Femur (tissue), 1 donor: ENCODE measurements around the gene BRWD1.
A peak's percentile ranks its signal among the peaks of the same experiment; 100 is the strongest.

Source experiments
- DNase-seq: peaks from one replicate; pipeline ENCODE4 v3.0.0-alpha.2; 2017

Gene BRWD1

GRCh38 chr21:39196310-39196709 lies 117.1 kb downstream of the BRWD1 start:
- DNase-seq = no peak

- no peak for DNase-seq
These were observed 120.1 kb downstream of the BRWD1 start for GRCh38 chr21:39193380-39193779.

- no peak for DNase-seq
These were observed 123.4 kb downstream of the BRWD1 start for GRCh38 chr21:39189857-39190604.

- DNase-seq = no peak
These were observed 124.8 kb downstream of the BRWD1 start for GRCh38 chr21:39188521-39189139.

GRCh38 chr21:39187141-39187540 lies 126.3 kb downstream of the BRWD1 start:
- no peak for DNase-seq

- no peak for DNase-seq
These were observed 126.8 kb downstream of the BRWD1 start for GRCh38 chr21:39186676-39187075.

GRCh38 chr21:39185157-39185556 lies 128.3 kb downstream of the BRWD1 start:
- DNase-seq = no peak

GRCh38 chr21:39184050-39184980 lies 129.1 kb downstream of the BRWD1 start:
- no peak for DNase-seq

GRCh38 chr21:39183272-39184049 lies 130.0 kb downstream of the BRWD1 start, which contains the start of gene PSMG1:
Gene PSMG1, minus strand, starts transcription at chr21:39183451. Its CDS starts 66 bp downstream, at chr21:39183385.
- peak; percentile 95 for DNase-seq

GRCh38 chr21:39182484-39183271 lies 130.8 kb downstream of the BRWD1 start:
- DNase-seq = no peak

GRCh38 chr21:39182016-39182415 lies 131.4 kb downstream of the BRWD1 start:
- no peak for DNase-seq

- no peak for DNase-seq
These were observed 132.1 kb downstream of the BRWD1 start for GRCh38 chr21:39181205-39181818.

GRCh38 chr21:39180429-39181019 lies 132.9 kb downstream of the BRWD1 start:
- no peak for DNase-seq

- DNase-seq = no peak
These were observed 135.0 kb downstream of the BRWD1 start for GRCh38 chr21:39178421-39178820.

GRCh38 chr21:39176271-39176709 lies 137.1 kb downstream of the BRWD1 start:
- DNase-seq = no peak

GRCh38 chr21:39175665-39176064 lies 137.8 kb downstream of the BRWD1 start:
- DNase-seq = no peak

GRCh38 chr21:39175154-39175553 lies 138.3 kb downstream of the BRWD1 start:
- DNase-seq = no peak

GRCh38 chr21:39173716-39174680 lies 139.4 kb downstream of the BRWD1 start:
- DNase-seq = no peak

- no peak for DNase-seq
These were observed 143.5 kb downstream of the BRWD1 start for GRCh38 chr21:39169906-39170305.
